Activated T-helper 1 cell treated with Interleukin-2 at 50 U/mL for 16 hours (primary cell): Measurements from ENCODE around the gene PPP2R3A.
A peak's percentile ranks its signal among the peaks of the same experiment; 100 is the strongest.
"Not testable (repeated sequence)": the region's sequence is repeated elsewhere in the genome, so short reads cannot be mapped to it uniquely, and the experiment has no call there.

Source experiments
- DNase-seq: peaks from one replicate; pipeline ENCODE4 v3.0.0-alpha.2; 2020; ENCODE audit warnings: low read depth

PPP2R3A gene

GRCh38 chr3:135965506-135966270, at the start of gene PPP2R3A:
Gene PPP2R3A (plus strand): TSS chr3:135965728. CDS start chr3:136001499, 35,771 bp downstream.
- DNase-seq, result peak; percentile 39

GRCh38 chr3:135916310-135916709, 49.2 kb upstream of the PPP2R3A start:
- DNase-seq, result no peak

GRCh38 chr3:135917076-135917475, 48.5 kb upstream of the PPP2R3A start:
- no peak for DNase-seq

- no peak for DNase-seq
Measured at GRCh38 chr3:135917927-135918597, 47.5 kb upstream of the PPP2R3A start.

- no peak for DNase-seq
Measured at GRCh38 chr3:135918600-135918999, 46.9 kb upstream of the PPP2R3A start.

GRCh38 chr3:135920275-135920674, 45.3 kb upstream of the PPP2R3A start:
- DNase-seq, result no peak

- no peak for DNase-seq
Measured at GRCh38 chr3:135922903-135923250, 42.7 kb upstream of the PPP2R3A start.

GRCh38 chr3:135924506-135924905, 41.0 kb upstream of the PPP2R3A start:
- DNase-seq, result no peak

- DNase-seq, result no peak
Measured at GRCh38 chr3:135926664-135927063, 38.9 kb upstream of the PPP2R3A start.

GRCh38 chr3:135927155-135927554, 38.4 kb upstream of the PPP2R3A start:
- no peak for DNase-seq

GRCh38 chr3:135929670-135930069, 35.9 kb upstream of the PPP2R3A start:
- no peak for DNase-seq

GRCh38 chr3:135930255-135930654, 35.3 kb upstream of the PPP2R3A start:
- no peak for DNase-seq

- not testable (repeated sequence) for DNase-seq
Measured at GRCh38 chr3:135935171-135935570, 30.4 kb upstream of the PPP2R3A start.

- not testable (repeated sequence) for DNase-seq
Measured at GRCh38 chr3:135937766-135938165, 27.8 kb upstream of the PPP2R3A start.

- DNase-seq, result no peak
Measured at GRCh38 chr3:135944831-135945230, 20.7 kb upstream of the PPP2R3A start.

GRCh38 chr3:135950941-135951340, 14.6 kb upstream of the PPP2R3A start:
- DNase-seq, result no peak

GRCh38 chr3:135964160-135964955, 1.2 kb upstream of the PPP2R3A start:
- DNase-seq, result no peak

GRCh38 chr3:135965129-135965505, 411 bp upstream of the PPP2R3A start:
- DNase-seq, result no peak

GRCh38 chr3:135966271-135966961, 888 bp downstream of the PPP2R3A start:
- DNase-seq, result no peak

GRCh38 chr3:135966962-135967274, 1.4 kb downstream of the PPP2R3A start:
- DNase-seq, result no peak

GRCh38 chr3:135967867-135968266, 2.3 kb downstream of the PPP2R3A start:
- DNase-seq, result no peak

GRCh38 chr3:135970506-135971116, 5.1 kb downstream of the PPP2R3A start:
- DNase-seq, result no peak
